ENCODE results near the gene PLCH1. TPM values are rescaled to one million over a fixed set of nuclear protein-coding genes. Genes with fewer than 3 reads are reported as not detected.

PLCH1 gene
- polyA plus RNA-seq, 1 experiment = 0.04 TPM

GRCh38 chr3:155742349-155742965 lies 2.4 kb downstream of the PLCH1 start:
- H3K9me3 ChIP-seq (ENCODE audit: control insufficient read depth, insufficient read depth, low read length) = no peaks in the 10 kb centered on the region; the same call in 1 of the 2 replicates
- DNase-seq (ENCODE audit: low read depth, low spot score) = no peak
- H3K27me3 ChIP-seq (ENCODE audit: control insufficient read depth, insufficient read depth, low read length) = peaks cover 42% of the 10 kb centered on the region
- no peak for TF ChIP-seq CTCF (IDR thresholded peaks at IDR 0.05; ENCODE audit: low read depth, low read length)
- POLR2A ChIA-PET = no interaction called here
- no peak overlapping the region for H3K4me3 ChIP-seq (ENCODE audit: low read depth, low read length)
- H3K27ac ChIP-seq (ENCODE audit: low read depth, low read length) = no peak overlapping the region
- CTCF ChIA-PET = interaction anchor here (1.8 to 2.4 kb wide), 2 partner anchors 40 to 63 kb away, joined by 6 to 8 read pairs; partner anchors contain the start of gene C3orf33

GRCh38 chr3:155741603-155742002 lies 3.3 kb downstream of the PLCH1 start:
- TF ChIP-seq CTCF (IDR thresholded peaks at IDR 0.05; ENCODE audit: low read depth, low read length) = no peak
- no peak overlapping the region for H3K27ac ChIP-seq (ENCODE audit: low read depth, low read length)
- DNase-seq (ENCODE audit: low read depth, low spot score) = no peak
- H3K9me3 ChIP-seq (ENCODE audit: control insufficient read depth, insufficient read depth, low read length) = no peaks in the 10 kb centered on the region; the same call in 1 of the 2 replicates
- peaks cover 41% of the 10 kb centered on the region for H3K27me3 ChIP-seq (ENCODE audit: control insufficient read depth, insufficient read depth, low read length)
- POLR2A ChIA-PET = no interaction called here
- CTCF ChIA-PET = interaction anchor here (0.6 to 1.8 kb wide), 2 partner anchors 39 to 374 kb away, joined by 4 to 6 read pairs; no protein-coding TSS in a partner anchor
- no peak overlapping the region for H3K4me3 ChIP-seq (ENCODE audit: low read depth, low read length)

- no peak for DNase-seq (ENCODE audit: low read depth, low spot score)
- no peak for TF ChIP-seq CTCF (IDR thresholded peaks at IDR 0.05; ENCODE audit: low read depth, low read length)
- CTCF ChIA-PET = interaction anchor here (1.8 kb wide), 1 partner anchor 39 kb away, joined by 6 read pairs; no protein-coding TSS in a partner anchor
- POLR2A ChIA-PET = no interaction called here
- Histone ChIP-seq H3K27ac (ENCODE audit: low read depth, low read length) (no peak overlapping the region), H3K27me3 (ENCODE audit: control insufficient read depth, insufficient read depth, low read length) (peaks cover 36% of the 10 kb centered on the region), H3K4me3 (ENCODE audit: low read depth, low read length) (no peak overlapping the region), H3K9me3 (ENCODE audit: control insufficient read depth, insufficient read depth, low read length) (no peaks in the 10 kb centered on the region; the same call in 1 of the 2 replicates)
These were observed 3.8 kb downstream of the PLCH1 start for GRCh38 chr3:155741101-155741500.

GRCh38 chr3:155739154-155739553 lies 5.7 kb downstream of the PLCH1 start:
- H3K27ac ChIP-seq (ENCODE audit: low read depth, low read length) = no peak overlapping the region
- no peak for TF ChIP-seq CTCF (IDR thresholded peaks at IDR 0.05; ENCODE audit: low read depth, low read length)
- no peak overlapping the region for H3K4me3 ChIP-seq (ENCODE audit: low read depth, low read length)
- H3K9me3 ChIP-seq (ENCODE audit: control insufficient read depth, insufficient read depth, low read length) = no peaks in the 10 kb centered on the region; the same call in 1 of the 2 replicates
- POLR2A ChIA-PET = no interaction called here
- CTCF ChIA-PET = interaction anchor here (0.7 to 1.6 kb wide), 2 partner anchors 67 to 68 kb away, joined by 3 to 4 read pairs; partner anchors contain the start of gene C3orf33
- DNase-seq (ENCODE audit: low read depth, low spot score) = no peak
- peaks cover 21% of the 10 kb centered on the region for H3K27me3 ChIP-seq (ENCODE audit: control insufficient read depth, insufficient read depth, low read length)

DNA sequence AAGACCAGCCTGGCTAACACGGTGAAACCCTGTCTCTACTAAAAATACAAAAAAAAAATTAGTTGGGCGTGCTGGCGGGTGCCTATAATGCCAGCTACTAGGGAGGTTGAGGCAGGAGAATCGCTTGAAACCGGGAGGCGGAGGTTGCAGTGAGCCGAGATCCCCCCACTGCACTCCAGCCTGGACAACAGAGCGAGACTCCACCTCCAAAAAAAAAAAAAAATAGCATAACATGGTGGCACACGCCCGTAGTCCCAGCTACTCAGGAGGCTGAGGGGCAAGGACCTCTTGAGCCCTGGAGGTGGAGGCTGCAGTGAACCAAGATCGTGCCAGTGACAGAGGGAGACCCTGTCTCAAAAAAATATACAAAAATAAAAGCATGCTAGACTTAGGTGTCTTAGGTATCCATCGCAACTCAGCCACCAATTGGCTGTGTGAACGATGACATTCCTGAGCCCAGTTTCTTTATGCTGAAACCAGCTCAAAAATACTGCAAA lies 6.2 kb downstream of the PLCH1 start:
- Histone ChIP-seq H3K9me3 (ENCODE audit: control insufficient read depth, insufficient read depth, low read length) (no peaks in the 10 kb centered on the region; the same call in 1 of the 2 replicates), H3K4me3 (ENCODE audit: low read depth, low read length) (no peak overlapping the region), H3K27ac (ENCODE audit: low read depth, low read length) (no peak overlapping the region), H3K27me3 (ENCODE audit: control insufficient read depth, insufficient read depth, low read length) (peaks cover 17% of the 10 kb centered on the region)
- CTCF ChIA-PET = interaction anchor here (0.7 to 1.6 kb wide), 3 partner anchors 16 to 68 kb away, joined by 3 to 4 read pairs (median 3); partner anchors contain the start of gene C3orf33
- POLR2A ChIA-PET = no interaction called here
- no peak for TF ChIP-seq CTCF (IDR thresholded peaks at IDR 0.05; ENCODE audit: low read depth, low read length)
- no peak for DNase-seq (ENCODE audit: low read depth, low spot score)
